ENCODE measurements around the gene SH3PXD2A. TPM values are rescaled to one million over a fixed set of nuclear protein-coding genes. Genes with fewer than 3 reads are reported as not detected.

The SH3PXD2A gene
- total and polyA plus RNA-seq, 10 donors: 2.6 to 50.0 (median 35.2) TPM

DNA sequence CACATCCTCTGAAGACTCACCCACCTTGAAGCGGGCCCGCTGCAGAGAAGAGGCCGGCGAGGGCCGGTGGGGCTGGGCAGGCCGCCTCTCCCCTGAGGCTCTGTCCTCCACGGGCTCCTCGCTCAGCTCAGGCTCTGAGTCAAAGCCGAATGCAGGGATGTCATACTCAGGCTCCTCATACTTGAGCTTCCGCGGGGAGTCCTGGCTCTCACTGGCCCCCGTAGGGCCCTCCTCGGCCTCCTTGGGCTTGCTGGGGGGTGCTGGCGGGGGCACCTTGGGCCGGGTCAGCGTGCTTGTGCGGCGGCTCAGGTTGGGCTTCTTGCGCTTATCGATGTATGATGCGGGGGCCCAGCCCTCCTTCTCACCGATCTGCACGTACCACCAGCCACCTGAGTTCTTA lies 252.0 kb downstream of the SH3PXD2A start:
- H3K27ac ChIP-seq: no peak overlapping the region
- TF ChIP-seq POLR2AphosphoS5 (IDR thresholded peaks at IDR 0.05) (no peak), POLR2A (IDR thresholded peaks at IDR 0.05) (no peak)
- TF ChIP-seq, protein P1, sequence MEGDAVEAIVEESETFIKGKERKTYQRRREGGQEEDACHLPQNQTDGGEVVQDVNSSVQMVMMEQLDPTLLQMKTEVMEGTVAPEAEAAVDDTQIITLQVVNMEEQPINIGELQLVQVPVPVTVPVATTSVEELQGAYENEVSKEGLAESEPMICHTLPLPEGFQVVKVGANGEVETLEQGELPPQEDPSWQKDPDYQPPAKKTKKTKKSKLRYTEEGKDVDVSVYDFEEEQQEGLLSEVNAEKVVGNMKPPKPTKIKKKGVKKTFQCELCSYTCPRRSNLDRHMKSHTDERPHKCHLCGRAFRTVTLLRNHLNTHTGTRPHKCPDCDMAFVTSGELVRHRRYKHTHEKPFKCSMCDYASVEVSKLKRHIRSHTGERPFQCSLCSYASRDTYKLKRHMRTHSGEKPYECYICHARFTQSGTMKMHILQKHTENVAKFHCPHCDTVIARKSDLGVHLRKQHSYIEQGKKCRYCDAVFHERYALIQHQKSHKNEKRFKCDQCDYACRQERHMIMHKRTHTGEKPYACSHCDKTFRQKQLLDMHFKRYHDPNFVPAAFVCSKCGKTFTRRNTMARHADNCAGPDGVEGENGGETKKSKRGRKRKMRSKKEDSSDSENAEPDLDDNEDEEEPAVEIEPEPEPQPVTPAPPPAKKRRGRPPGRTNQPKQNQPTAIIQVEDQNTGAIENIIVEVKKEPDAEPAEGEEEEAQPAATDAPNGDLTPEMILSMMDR (IDR thresholded peaks at IDR 0.05 in 8 of 11, conservative IDR thresholded peaks at IDR 0.05 in 3 of 11): no peak
- no peaks in the 10 kb centered on the region for H3K27me3 ChIP-seq (replicated peaks in 1 of 7)
- WGBS, 5 donors: 93 to 97% (median 96%) methylated on average over 12 to 23 of the region's 23 CpGs
- peaks cover 0 to 10% (median 4%) of the 10 kb centered on the region in 6 donors for H3K4me1 ChIP-seq
- intact Hi-C loops (cut with DNase I; ENCODE audit: low total_unique reads): no loop called here
- no peaks in the 10 kb centered on the region for H3K9me3 ChIP-seq
- DNase-seq: no peak
- peaks cover 0 to 68% (median 21%) of the 10 kb centered on the region in 6 donors for H3K36me3 ChIP-seq
- H3K4me3 ChIP-seq: no peak overlapping the region

DNA sequence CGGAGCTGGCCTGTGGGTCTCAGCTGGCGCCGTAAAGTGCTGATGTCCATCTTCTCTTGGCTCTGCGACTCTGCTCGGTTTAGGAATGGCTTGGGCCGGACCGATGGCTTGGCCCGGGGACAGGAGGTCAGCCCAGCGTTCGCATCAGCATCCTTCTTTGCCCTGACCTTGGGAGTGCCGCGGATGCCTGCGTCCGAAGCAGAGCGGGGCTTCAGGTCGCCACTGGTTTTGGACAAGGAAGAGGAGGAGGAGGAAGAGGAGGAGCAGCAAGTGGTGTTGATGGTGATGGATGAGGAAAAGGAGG lies 252.6 kb downstream of the SH3PXD2A start:
- no peak for DNase-seq
- intact Hi-C loops (cut with DNase I; ENCODE audit: low total_unique reads): no loop called here
- WGBS, 5 donors: 90 to 95% (median 91%) methylated on average over 13 to 16 of the region's 16 CpGs
- Histone ChIP-seq H3K27me3 (replicated peaks in 1 of 7) (no peaks in the 10 kb centered on the region), H3K4me3 (no peak overlapping the region), H3K27ac (no peak overlapping the region), H3K36me3 (peaks cover 0 to 68% (median 21%) of the 10 kb centered on the region in 6 donors), H3K9me3 (no peaks in the 10 kb centered on the region), H3K4me1 (peaks cover 0 to 10% (median 4%) of the 10 kb centered on the region in 6 donors)
- no peak for TF ChIP-seq POLR2AphosphoS5 (IDR thresholded peaks at IDR 0.05)
- TF ChIP-seq, protein P1 (IDR thresholded peaks at IDR 0.05 in 8 of 11, conservative IDR thresholded peaks at IDR 0.05 in 3 of 11): no peak
- no peak for TF ChIP-seq POLR2A (IDR thresholded peaks at IDR 0.05)

DNA sequence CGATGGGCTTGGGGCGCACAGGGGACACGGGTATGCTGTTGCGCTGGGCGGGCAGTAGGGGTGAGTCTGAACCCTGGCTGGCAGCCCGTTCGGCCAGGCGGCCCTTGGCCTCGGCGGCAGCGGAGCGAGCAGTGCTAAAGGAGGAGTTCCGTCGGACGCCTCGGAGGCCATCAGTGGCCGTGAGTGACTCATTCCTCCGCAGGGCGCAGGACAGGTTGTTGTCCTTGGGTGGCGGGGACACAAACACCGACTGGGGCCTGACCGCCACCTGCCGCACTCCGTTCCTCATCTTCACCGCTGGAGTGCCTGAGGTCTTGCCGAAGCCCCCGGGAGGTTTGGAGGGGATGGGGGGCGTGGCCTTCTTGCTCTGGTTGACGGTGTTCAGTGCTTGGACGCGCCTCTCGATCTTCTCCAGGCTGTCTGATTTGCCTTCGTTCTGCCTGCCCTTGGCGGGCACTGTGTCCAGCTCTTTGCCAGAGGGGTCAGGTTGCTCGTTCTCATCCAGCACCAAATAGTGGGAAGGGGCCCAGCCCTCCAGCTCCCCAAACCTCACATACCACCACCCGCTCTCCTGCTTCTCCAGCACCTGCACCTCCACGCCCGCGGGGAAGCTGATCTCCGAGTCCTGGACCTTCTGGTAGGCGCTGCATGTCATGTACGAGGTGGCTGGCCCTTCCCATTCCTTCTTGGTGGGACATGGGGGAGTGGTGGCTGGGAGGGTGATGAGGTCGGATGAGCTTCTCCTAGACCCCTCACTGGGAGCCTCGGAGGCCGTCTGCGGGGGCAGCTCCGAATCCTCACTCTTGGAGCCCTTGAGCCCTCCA lies 253.1 kb downstream of the SH3PXD2A start:
- TF ChIP-seq, protein P1 (IDR thresholded peaks at IDR 0.05 in 8 of 11, conservative IDR thresholded peaks at IDR 0.05 in 3 of 11): no peak
- TF ChIP-seq POLR2AphosphoS5 (IDR thresholded peaks at IDR 0.05): peak in 1 of 3 donors; percentile 36
- TF ChIP-seq POLR2A (IDR thresholded peaks at IDR 0.05): no peak
- Histone ChIP-seq H3K4me1 (peaks cover 0 to 10% (median 4%) of the 10 kb centered on the region in 6 donors), H3K27ac (no peak overlapping the region), H3K9me3 (no peaks in the 10 kb centered on the region), H3K4me3 (no peak overlapping the region), H3K36me3 (peaks cover 0 to 66% (median 21%) of the 10 kb centered on the region in 6 donors), H3K27me3 (replicated peaks in 1 of 7) (no peaks in the 10 kb centered on the region)
- intact Hi-C loops (cut with DNase I; ENCODE audit: low total_unique reads): no loop called here
- WGBS, 5 donors: 90 to 95% (median 94%) methylated on average over 30 to 47 of the region's 47 CpGs
- DNase-seq: no peak

- intact Hi-C loops (cut with DNase I; ENCODE audit: low total_unique reads): no loop called here
Observed at GRCh38 chr10:103600956-103601569, 254.3 kb downstream of the SH3PXD2A start.

More at GRCh38 chr10:103600956-103601569, 254.3 kb downstream of the SH3PXD2A start:
- Histone ChIP-seq H3K9me3 (no peaks in the 10 kb centered on the region), H3K4me3 (no peak overlapping the region), H3K27ac (no peak overlapping the region), H3K27me3 (replicated peaks in 1 of 7) (no peaks in the 10 kb centered on the region), H3K4me1 (peaks cover 0 to 10% (median 4%) of the 10 kb centered on the region in 6 donors), H3K36me3 (peaks cover 0 to 57% (median 21%) of the 10 kb centered on the region in 6 donors)
- DNase-seq: no peak
- WGBS, 5 donors: 80 to 91% (median 87%) methylated on average over 7 of the region's 7 CpGs
- TF ChIP-seq POLR2AphosphoS5 (IDR thresholded peaks at IDR 0.05) (no peak), POLR2A (IDR thresholded peaks at IDR 0.05) (no peak)
- TF ChIP-seq, protein P1 (IDR thresholded peaks at IDR 0.05 in 8 of 11, conservative IDR thresholded peaks at IDR 0.05 in 3 of 11): no peak
